ENCODE measurements around the gene NUTM2A. TPM values are rescaled to one million over a fixed set of nuclear protein-coding genes. Genes with fewer than 3 reads are reported as not detected.
"Not testable (repeated sequence)": the region's sequence is repeated elsewhere in the genome, so short reads cannot be mapped to it uniquely, and the experiment has no call there.

Gene NUTM2A
- 0.42 TPM for total RNA-seq
- 2.9 TPM for polyA plus RNA-seq
- long read RNA-seq, donor 1 = 0 reads
- long read RNA-seq, donor 2 = 0 reads
- long read RNA-seq, donor 3 = 0 reads
- long read RNA-seq, donor 4 = 0 reads
- long read RNA-seq, donor 5 = 0 reads
- long read RNA-seq, donor 6 = 0 reads
- long read RNA-seq, donor 7, partial matches to known transcripts = 14 of 14 reads
- long read RNA-seq, donor 7, other reads (novel, unspliced or antisense) = 0 of 14 reads
- long read RNA-seq, donor 8 = 0 reads
- long read RNA-seq, donor 9, partial matches to known transcripts = 5 of 5 reads
- long read RNA-seq, donor 9, other reads (novel, unspliced or antisense) = 0 of 5 reads
- long read RNA-seq, donor 10 = 0 reads

GRCh38 chr10:87225148-87225547, at the start of gene NUTM2A:
NUTM2A (plus strand) TSS chr10:87225448; CDS start chr10:87225831, 383 bp downstream.
- WGBS = no CpG with 5 or more reads among the region's 3 CpGs

GRCh38 chr10:87177587-87177986, 47.7 kb upstream of the NUTM2A start:
- not testable (repeated sequence) for H3K4me3 ChIP-seq (ENCODE audit: low read length in 2 of 2); H3K27ac ChIP-seq (ENCODE audit: low read depth in 1 of 2, low read length in 1 of 2); H3K36me3 ChIP-seq (ENCODE audit: control insufficient read depth in 2 of 2, insufficient read depth in 2 of 2, low read length in 1 of 2); DNase-seq (ENCODE audit: low read depth in 6 of 9, low spot score in 9 of 9); H3K9me3 ChIP-seq (ENCODE audit: control insufficient read depth in 2 of 2, insufficient read depth in 1 of 2, low read length in 1 of 2); H3K27me3 ChIP-seq (ENCODE audit: control insufficient read depth in 2 of 2, insufficient read depth in 1 of 2, low read length in 1 of 2); H3K4me1 ChIP-seq (ENCODE audit: control insufficient read depth in 2 of 2, insufficient read depth in 2 of 2, low read length in 2 of 2)
- 91% methylated on average over 2 of the region's 3 CpGs for whole genome bisulfite sequencing

More at GRCh38 chr10:87225148-87225547, at the start of gene NUTM2A:
- not testable (repeated sequence) for H3K27me3 ChIP-seq (ENCODE audit: control insufficient read depth in 2 of 2, insufficient read depth in 1 of 2, low read length in 1 of 2); H3K9me3 ChIP-seq (ENCODE audit: control insufficient read depth in 2 of 2, insufficient read depth in 1 of 2, low read length in 1 of 2); DNase-seq (ENCODE audit: low read depth in 6 of 9, low spot score in 9 of 9); H3K36me3 ChIP-seq (ENCODE audit: control insufficient read depth in 2 of 2, insufficient read depth in 2 of 2, low read length in 1 of 2); H3K27ac ChIP-seq (ENCODE audit: low read depth in 1 of 2, low read length in 1 of 2); H3K4me3 ChIP-seq (ENCODE audit: low read length in 2 of 2); H3K4me1 ChIP-seq (ENCODE audit: control insufficient read depth in 2 of 2, insufficient read depth in 2 of 2, low read length in 2 of 2)

- DNase-seq (ENCODE audit: low read depth in 6 of 9, low spot score in 9 of 9); H3K4me1 ChIP-seq (ENCODE audit: control insufficient read depth in 2 of 2, insufficient read depth in 2 of 2, low read length in 2 of 2); H3K27me3 ChIP-seq (ENCODE audit: control insufficient read depth in 2 of 2, insufficient read depth in 1 of 2, low read length in 1 of 2); H3K4me3 ChIP-seq (ENCODE audit: low read length in 2 of 2); H3K36me3 ChIP-seq (ENCODE audit: control insufficient read depth in 2 of 2, insufficient read depth in 2 of 2, low read length in 1 of 2); H3K27ac ChIP-seq (ENCODE audit: low read depth in 1 of 2, low read length in 1 of 2); H3K9me3 ChIP-seq (ENCODE audit: control insufficient read depth in 2 of 2, insufficient read depth in 1 of 2, low read length in 1 of 2): not testable (repeated sequence)
- WGBS = 97% methylated on average over 6 of the region's 6 CpGs
These were observed 40.8 kb upstream of the NUTM2A start for GRCh38 chr10:87184421-87184820.

- not testable (repeated sequence) for H3K4me3 ChIP-seq (ENCODE audit: low read length in 2 of 2); H3K36me3 ChIP-seq (ENCODE audit: control insufficient read depth in 2 of 2, insufficient read depth in 2 of 2, low read length in 1 of 2); H3K27ac ChIP-seq (ENCODE audit: low read depth in 1 of 2, low read length in 1 of 2); DNase-seq (ENCODE audit: low read depth in 6 of 9, low spot score in 9 of 9); H3K27me3 ChIP-seq (ENCODE audit: control insufficient read depth in 2 of 2, insufficient read depth in 1 of 2, low read length in 1 of 2); H3K4me1 ChIP-seq (ENCODE audit: control insufficient read depth in 2 of 2, insufficient read depth in 2 of 2, low read length in 2 of 2); H3K9me3 ChIP-seq (ENCODE audit: control insufficient read depth in 2 of 2, insufficient read depth in 1 of 2, low read length in 1 of 2)
- 81% methylated on average over 4 of the region's 4 CpGs for WGBS
These were observed 39.2 kb upstream of the NUTM2A start for GRCh38 chr10:87186016-87186415.

- WGBS = 81% methylated on average over 3 of the region's 3 CpGs
- H3K27ac ChIP-seq (ENCODE audit: low read depth in 1 of 2, low read length in 1 of 2); H3K27me3 ChIP-seq (ENCODE audit: control insufficient read depth in 2 of 2, insufficient read depth in 1 of 2, low read length in 1 of 2); H3K9me3 ChIP-seq (ENCODE audit: control insufficient read depth in 2 of 2, insufficient read depth in 1 of 2, low read length in 1 of 2); H3K36me3 ChIP-seq (ENCODE audit: control insufficient read depth in 2 of 2, insufficient read depth in 2 of 2, low read length in 1 of 2); H3K4me3 ChIP-seq (ENCODE audit: low read length in 2 of 2); DNase-seq (ENCODE audit: low read depth in 6 of 9, low spot score in 9 of 9); H3K4me1 ChIP-seq (ENCODE audit: control insufficient read depth in 2 of 2, insufficient read depth in 2 of 2, low read length in 2 of 2): not testable (repeated sequence)
These were observed 37.7 kb upstream of the NUTM2A start for GRCh38 chr10:87187573-87187972.

GRCh38 chr10:87191841-87192240, 33.4 kb upstream of the NUTM2A start:
- H3K27me3 ChIP-seq (ENCODE audit: control insufficient read depth in 2 of 2, insufficient read depth in 1 of 2, low read length in 1 of 2); H3K9me3 ChIP-seq (ENCODE audit: control insufficient read depth in 2 of 2, insufficient read depth in 1 of 2, low read length in 1 of 2); H3K27ac ChIP-seq (ENCODE audit: low read depth in 1 of 2, low read length in 1 of 2); H3K4me1 ChIP-seq (ENCODE audit: control insufficient read depth in 2 of 2, insufficient read depth in 2 of 2, low read length in 2 of 2); H3K36me3 ChIP-seq (ENCODE audit: control insufficient read depth in 2 of 2, insufficient read depth in 2 of 2, low read length in 1 of 2); H3K4me3 ChIP-seq (ENCODE audit: low read length in 2 of 2); DNase-seq (ENCODE audit: low read depth in 6 of 9, low spot score in 9 of 9): not testable (repeated sequence)
- 100% methylated on average over 3 of the region's 3 CpGs for WGBS

GRCh38 chr10:87200924-87201323, 24.3 kb upstream of the NUTM2A start:
- DNase-seq (ENCODE audit: low read depth in 6 of 9, low spot score in 9 of 9) = peak in 1 of 9 donors; percentile 34
- 88% methylated on average over 6 of the region's 6 CpGs for WGBS
- not testable (repeated sequence) for H3K4me3 ChIP-seq (ENCODE audit: low read length in 2 of 2); H3K4me1 ChIP-seq (ENCODE audit: control insufficient read depth in 2 of 2, insufficient read depth in 2 of 2, low read length in 2 of 2); H3K27ac ChIP-seq (ENCODE audit: low read depth in 1 of 2, low read length in 1 of 2); H3K36me3 ChIP-seq (ENCODE audit: control insufficient read depth in 2 of 2, insufficient read depth in 2 of 2, low read length in 1 of 2); H3K27me3 ChIP-seq (ENCODE audit: control insufficient read depth in 2 of 2, insufficient read depth in 1 of 2, low read length in 1 of 2); H3K9me3 ChIP-seq (ENCODE audit: control insufficient read depth in 2 of 2, insufficient read depth in 1 of 2, low read length in 1 of 2)

GRCh38 chr10:87204801-87205200, 20.4 kb upstream of the NUTM2A start:
- not testable (repeated sequence) for H3K27me3 ChIP-seq (ENCODE audit: control insufficient read depth in 2 of 2, insufficient read depth in 1 of 2, low read length in 1 of 2); H3K36me3 ChIP-seq (ENCODE audit: control insufficient read depth in 2 of 2, insufficient read depth in 2 of 2, low read length in 1 of 2); H3K4me3 ChIP-seq (ENCODE audit: low read length in 2 of 2); H3K9me3 ChIP-seq (ENCODE audit: control insufficient read depth in 2 of 2, insufficient read depth in 1 of 2, low read length in 1 of 2); H3K4me1 ChIP-seq (ENCODE audit: control insufficient read depth in 2 of 2, insufficient read depth in 2 of 2, low read length in 2 of 2); H3K27ac ChIP-seq (ENCODE audit: low read depth in 1 of 2, low read length in 1 of 2); DNase-seq (ENCODE audit: low read depth in 6 of 9, low spot score in 9 of 9)
- 19% methylated on average over 2 of the region's 4 CpGs for WGBS

- H3K9me3 ChIP-seq (ENCODE audit: control insufficient read depth in 2 of 2, insufficient read depth in 1 of 2, low read length in 1 of 2); H3K27me3 ChIP-seq (ENCODE audit: control insufficient read depth in 2 of 2, insufficient read depth in 1 of 2, low read length in 1 of 2); H3K27ac ChIP-seq (ENCODE audit: low read depth in 1 of 2, low read length in 1 of 2); DNase-seq (ENCODE audit: low read depth in 6 of 9, low spot score in 9 of 9); H3K4me1 ChIP-seq (ENCODE audit: control insufficient read depth in 2 of 2, insufficient read depth in 2 of 2, low read length in 2 of 2); H3K36me3 ChIP-seq (ENCODE audit: control insufficient read depth in 2 of 2, insufficient read depth in 2 of 2, low read length in 1 of 2); H3K4me3 ChIP-seq (ENCODE audit: low read length in 2 of 2): not testable (repeated sequence)
- over 99% methylated on average over 4 of the region's 4 CpGs for WGBS
These were observed 18.3 kb upstream of the NUTM2A start for GRCh38 chr10:87206922-87207321.
